Activated T-helper 1 cell treated with Interleukin-2 at 50 U/mL for 16 hours (primary cell): ENCODE data around the gene PTCRA.
"Not testable (repeated sequence)": the region's sequence is repeated elsewhere in the genome, so short reads cannot be mapped to it uniquely, and the experiment has no call there.

ENCODE experiments used
- DNase-seq: peaks from one replicate; pipeline ENCODE4 v3.0.0-alpha.2; 2020; ENCODE audit warnings: low read depth

Gene PTCRA

GRCh38 chr6:42940493-42941045, 24.7 kb downstream of the PTCRA start:
- DNase-seq = no peak

- not testable (repeated sequence) for DNase-seq
These were observed 25.5 kb downstream of the PTCRA start for GRCh38 chr6:42941356-42941755.

- no peak for DNase-seq
These were observed 26.6 kb downstream of the PTCRA start for GRCh38 chr6:42942444-42942843.

GRCh38 chr6:42947950-42948349, 32.1 kb downstream of the PTCRA start:
- no peak for DNase-seq

- no peak for DNase-seq
These were observed 36.5 kb downstream of the PTCRA start for GRCh38 chr6:42952389-42952788.

GRCh38 chr6:42954405-42954804, 38.6 kb downstream of the PTCRA start:
- not testable (repeated sequence) for DNase-seq

GRCh38 chr6:42958125-42958524, 42.3 kb downstream of the PTCRA start:
- no peak for DNase-seq

- no peak for DNase-seq
These were observed 44.0 kb downstream of the PTCRA start for GRCh38 chr6:42959917-42960242.

- DNase-seq = peak; percentile 27
These were observed 44.6 kb downstream of the PTCRA start, which contains the start of gene GNMT for GRCh38 chr6:42960243-42961019. Gene GNMT, plus strand, starts transcription at chr6:42960754. Its CDS starts 14 bp downstream, at chr6:42960768.

GRCh38 chr6:42961020-42961470, 45.2 kb downstream of the PTCRA start:
- no peak for DNase-seq

- DNase-seq = no peak
These were observed 46.2 kb downstream of the PTCRA start for GRCh38 chr6:42962096-42962495.

- DNase-seq = no peak
These were observed 46.8 kb downstream of the PTCRA start for GRCh38 chr6:42962502-42963178.

GRCh38 chr6:42963179-42963854, 47.5 kb downstream of the PTCRA start:
- no peak for DNase-seq

GRCh38 chr6:42963855-42964605, 48.2 kb downstream of the PTCRA start:
- no peak for DNase-seq

- DNase-seq = no peak
These were observed 50.7 kb downstream of the PTCRA start for GRCh38 chr6:42966571-42966970.

GRCh38 chr6:42967228-42967627, 51.4 kb downstream of the PTCRA start:
- no peak for DNase-seq

GRCh38 chr6:42968126-42968701, 52.4 kb downstream of the PTCRA start:
- DNase-seq = no peak

- DNase-seq = no peak
These were observed 52.9 kb downstream of the PTCRA start for GRCh38 chr6:42968783-42969182.

- no peak for DNase-seq
These were observed 53.6 kb downstream of the PTCRA start for GRCh38 chr6:42969431-42969830.

GRCh38 chr6:42969934-42970333, 54.1 kb downstream of the PTCRA start:
- no peak for DNase-seq

GRCh38 chr6:42970871-42971612, 55.2 kb downstream of the PTCRA start:
- DNase-seq = no peak
